HepG2 (cell line): ENCODE measurements around the gene SEMA4B. TPM values are rescaled to one million over a fixed set of nuclear protein-coding genes. Genes with fewer than 3 reads are reported as not detected.
A peak's percentile ranks its signal among the peaks of the same experiment; 100 is the strongest.

Experiments used
- ADNP ChIP-seq: sonication (generic); formaldehyde crosslinking; IDR thresholded peaks from 2 replicates; pipeline ENCODE4 v1.4.0; 2020; ENCODE audit warnings: missing genetic modification reagents
- BRD4 ChIP-seq: sonication (generic); formaldehyde crosslinking; IDR thresholded peaks from 2 replicates; pipeline ENCODE4 v1.4.0; 2020; ENCODE audit warnings: missing genetic modification reagents
- DBP ChIP-seq: sonication (generic); formaldehyde crosslinking; IDR thresholded peaks from 2 replicates; pipeline ENCODE4 v1.4.0; 2020; ENCODE audit warnings: missing genetic modification reagents; ENCODE audit errors: not compliant biosample characterization
- GATA4 ChIP-seq: sonication (generic); IDR thresholded peaks from 2 replicates; pipeline ENCODE4 v1.6.1; 2016; ENCODE audit warnings: antibody characterized with exemption, low read depth, borderline replicate concordance
- HDAC2 ChIP-seq: sonication (generic); formaldehyde crosslinking; IDR thresholded peaks from 2 replicates; pipeline ENCODE4 v1.4.0; 2020; ENCODE audit warnings: missing genetic modification reagents
- HNF1B ChIP-seq: sonication (generic); formaldehyde crosslinking; IDR thresholded peaks from 2 replicates; pipeline ENCODE4 v1.5.1; 2020; ENCODE audit warnings: mild to moderate bottlenecking, moderate library complexity, missing genetic modification reagents
- MED1 ChIP-seq: sonication (generic); formaldehyde crosslinking; IDR thresholded peaks from 2 replicates; pipeline ENCODE4 v1.4.0; 2020; ENCODE audit warnings: missing genetic modification reagents
- NR1H2 ChIP-seq: sonication (generic); formaldehyde crosslinking; IDR thresholded peaks from 2 replicates; pipeline ENCODE4 v1.8.1; 2022; ENCODE audit warnings: low read depth, missing genetic modification reagents, borderline replicate concordance
- PRDM10 ChIP-seq: sonication (generic); formaldehyde crosslinking; IDR thresholded peaks from 2 replicates; pipeline ENCODE4 v1.4.0; 2020; ENCODE audit warnings: low read depth, missing genetic modification reagents
- SETDB1 ChIP-seq: sonication (generic); formaldehyde crosslinking; IDR thresholded peaks from 2 replicates; pipeline ENCODE4 v1.5.1; 2020; ENCODE audit warnings: missing genetic modification reagents, mild to moderate bottlenecking, borderline replicate concordance
- SIN3A ChIP-seq: IDR thresholded peaks from 2 replicates; pipeline ENCODE4 v1.6.1; 2011; ENCODE audit warnings: low read depth, mild to moderate bottlenecking, control low read depth, low read length, borderline replicate concordance
- SNAI1 ChIP-seq: sonication (generic); formaldehyde crosslinking; IDR thresholded peaks from 2 replicates; pipeline ENCODE4 v1.5.0; 2020; ENCODE audit warnings: mild to moderate bottlenecking, missing genetic modification reagents, borderline replicate concordance
- SSRP1 ChIP-seq: IDR thresholded peaks from 2 replicates; pipeline ENCODE4 v1.6.1; 2016; ENCODE audit warnings: control low read depth
- ZBTB44 ChIP-seq: sonication (generic); formaldehyde crosslinking; IDR thresholded peaks from 2 replicates; pipeline ENCODE4 v1.4.0; 2020; ENCODE audit warnings: missing genetic modification reagents
- ZBTB7A ChIP-seq: sonication (generic); formaldehyde crosslinking; IDR thresholded peaks from 2 replicates; pipeline ENCODE4 v1.8.0; 2022; ENCODE audit warnings: mild to moderate bottlenecking, missing genetic modification reagents
- ZNF431 ChIP-seq: sonication (generic); formaldehyde crosslinking; IDR thresholded peaks from 2 replicates; pipeline ENCODE4 v1.9.0; 2022; ENCODE audit warnings: missing genetic modification reagents, low read depth, mild to moderate bottlenecking, borderline replicate concordance
- ZZZ3 ChIP-seq: sonication (generic); formaldehyde crosslinking; IDR thresholded peaks from 2 replicates; pipeline ENCODE4 v1.4.0; 2020; ENCODE audit warnings: missing genetic modification reagents, mild to moderate bottlenecking, borderline replicate concordance
- polyA plus RNA-seq, 8 experiments: library from polyadenylated mRNA; depleted of rRNA in 3 of 8; stranded (reverse) in 7 of 8; unstranded in 1 of 8; fragments of >200 nt; fragmentation: Illumina TruSeq in 4 of 8; extraction: Trizol in 4 of 8; gene quantifications; 2 replicates each; pipeline versions ENCODE4 v1.2.1 to v1.2.3, GENCODE V29; 2011 to 2016; ENCODE audit warnings: low read depth in 4 of 8, missing spikeins in 1 of 8, mixed read lengths in 1 of 8; ENCODE audit not compliant: insufficient read depth in 1 of 8
- total RNA-seq, 5 experiments: library from RNA; depleted of rRNA; stranded (reverse); fragments of >200 nt; fragmentation: Illumina TruSeq; extraction: Trizol; gene quantifications; 2 replicates each; pipeline ENCODE4 v1.2.3, GENCODE V29; 2016; ENCODE audit warnings: low read depth in 1 of 5
- TF ChIP-seq, protein P1 (sequence below): sonication (generic); formaldehyde crosslinking; IDR thresholded peaks from 2 replicates; pipeline ENCODE4 v1.8.0; 2022; ENCODE audit warnings: mild to moderate bottlenecking, missing genetic modification reagents, borderline replicate concordance

Gene SEMA4B
- total and polyA plus RNA-seq, 2 of the 13 experiments (the other 11 are each of a cell fraction or from before 2014, with no cell fraction given) = 2.1 to 17.0 TPM

DNA sequence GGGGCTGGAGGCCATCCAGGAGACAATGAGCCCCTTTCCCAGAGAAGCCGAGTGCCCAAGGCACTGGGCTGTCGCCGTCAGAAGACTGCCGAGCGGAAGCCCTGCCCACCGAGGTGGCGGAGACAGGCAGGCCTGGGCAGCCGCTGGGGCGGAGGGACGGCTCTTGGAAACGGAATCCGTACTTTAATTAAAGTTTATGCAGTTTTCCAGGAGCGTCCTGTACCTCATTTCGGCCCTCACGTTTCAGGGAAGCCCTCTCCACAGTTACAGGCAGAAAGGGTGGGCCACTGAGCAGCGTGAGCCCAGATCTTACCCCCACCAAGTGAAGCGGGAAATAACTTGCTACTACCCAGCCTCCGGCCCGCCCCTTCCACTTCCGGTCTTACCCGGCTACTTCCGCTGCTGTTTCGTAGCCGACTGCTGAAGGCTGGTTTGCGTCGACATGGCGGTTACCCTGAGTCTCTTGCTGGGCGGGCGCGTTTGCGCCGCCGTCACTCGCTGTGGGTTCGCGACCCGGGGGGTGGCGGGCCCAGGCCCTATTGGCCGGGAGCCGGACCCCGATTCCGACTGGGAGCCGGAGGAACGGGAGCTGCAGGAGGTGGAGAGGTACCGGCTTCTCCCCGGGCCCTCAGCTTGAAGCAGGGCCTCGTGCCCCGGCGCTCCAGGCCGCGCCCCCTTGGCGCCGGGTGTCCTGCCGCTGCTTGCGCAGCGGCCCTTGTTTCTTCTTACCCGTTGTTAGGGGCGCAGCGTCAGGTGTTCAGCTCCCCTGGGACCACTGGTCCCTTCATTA lies 64.3 kb downstream of the SEMA4B start, which contains the start of gene NGRN (continued):
- peak; percentile 69 for TF ChIP-seq PRDM10 (CRISPR knock-in tag)
- TF ChIP-seq ZBTB44 (CRISPR knock-in tag) = peak; percentile 30; the same call in 1 of the 2 replicates
- peak; percentile 50; the same call in 1 of the 2 replicates for TF ChIP-seq ZBTB7A (CRISPR knock-in tag)
- TF ChIP-seq ZNF431 (CRISPR knock-in tag) = peak; percentile 60; the same call in 1 of the 2 replicates
- peak; percentile 73 for TF ChIP-seq MED1 (CRISPR knock-in tag)
- TF ChIP-seq DBP (CRISPR knock-in tag) = peak; percentile 50
- peak; percentile 18; the same call in 1 of the 2 replicates for TF ChIP-seq HDAC2 (CRISPR knock-in tag)
- TF ChIP-seq BRD4 (CRISPR knock-in tag) = peak; percentile 66
- TF ChIP-seq GATA4 = peak; percentile 54; the same call in 1 of the 2 replicates
- TF ChIP-seq SETDB1 (CRISPR knock-in tag) = 0 out of 2 replicates have a peak, but pooled peaks have one; percentile 29
- 0 out of 2 replicates have a peak, but pooled peaks have one; percentile 83 for TF ChIP-seq ZZZ3
- TF ChIP-seq, protein P1, sequence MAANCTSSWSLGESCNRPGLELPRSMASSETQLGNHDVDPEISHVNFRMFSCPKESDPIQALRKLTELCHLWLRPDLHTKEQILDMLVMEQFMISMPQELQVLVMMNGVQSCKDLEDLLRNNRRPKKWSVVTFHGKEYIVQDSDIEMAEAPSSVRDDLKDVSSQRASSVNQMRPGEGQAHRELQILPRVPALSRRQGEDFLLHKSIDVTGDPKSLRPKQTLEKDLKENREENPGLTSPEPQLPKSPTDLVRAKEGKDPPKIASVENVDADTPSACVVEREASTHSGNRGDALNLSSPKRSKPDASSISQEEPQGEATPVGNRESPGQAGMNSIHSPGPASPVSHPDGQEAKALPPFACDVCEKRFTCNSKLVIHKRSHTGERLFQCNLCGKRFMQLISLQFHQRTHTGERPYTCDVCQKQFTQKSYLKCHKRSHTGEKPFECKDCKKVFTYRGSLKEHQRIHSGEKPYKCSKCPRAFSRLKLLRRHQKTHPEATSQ = 0 out of 2 replicates have a peak, but pooled peaks have one; percentile 30
- TF ChIP-seq SSRP1 (CRISPR knock-in tag) = no peak
- peak; percentile 82 for TF ChIP-seq SNAI1 (CRISPR knock-in tag)
- TF ChIP-seq HNF1B (CRISPR knock-in tag) = peak; percentile 92
- no peak for TF ChIP-seq ADNP
- TF ChIP-seq SIN3A = peak; percentile 85; the same call in 1 of the 2 replicates
- TF ChIP-seq NR1H2 = no peak
